Body of pancreas (tissue), 4 donors: ENCODE data around the gene NRL.

ENCODE experiments used
- CTCF ChIP-seq, 7 experiments: fragments of 450-650 bp in 4 of 7; fragments of 200-600 bp in 3 of 7; sonication (generic) in 3 of 7; IDR thresholded peaks; one replicate each; pipeline ENCODE4 v1.5.1; 2016 to 2019; ENCODE audit warnings: antibody characterized with exemption in 7 of 7
- POLR2A ChIP-seq, 3 donors: fragments of 450-650 bp; IDR thresholded peaks; one replicate each; pipeline ENCODE4 v1.6.1; 2016; ENCODE audit warnings: antibody characterized with exemption in 3 of 3, mild to moderate bottlenecking in 2 of 3

DNA sequence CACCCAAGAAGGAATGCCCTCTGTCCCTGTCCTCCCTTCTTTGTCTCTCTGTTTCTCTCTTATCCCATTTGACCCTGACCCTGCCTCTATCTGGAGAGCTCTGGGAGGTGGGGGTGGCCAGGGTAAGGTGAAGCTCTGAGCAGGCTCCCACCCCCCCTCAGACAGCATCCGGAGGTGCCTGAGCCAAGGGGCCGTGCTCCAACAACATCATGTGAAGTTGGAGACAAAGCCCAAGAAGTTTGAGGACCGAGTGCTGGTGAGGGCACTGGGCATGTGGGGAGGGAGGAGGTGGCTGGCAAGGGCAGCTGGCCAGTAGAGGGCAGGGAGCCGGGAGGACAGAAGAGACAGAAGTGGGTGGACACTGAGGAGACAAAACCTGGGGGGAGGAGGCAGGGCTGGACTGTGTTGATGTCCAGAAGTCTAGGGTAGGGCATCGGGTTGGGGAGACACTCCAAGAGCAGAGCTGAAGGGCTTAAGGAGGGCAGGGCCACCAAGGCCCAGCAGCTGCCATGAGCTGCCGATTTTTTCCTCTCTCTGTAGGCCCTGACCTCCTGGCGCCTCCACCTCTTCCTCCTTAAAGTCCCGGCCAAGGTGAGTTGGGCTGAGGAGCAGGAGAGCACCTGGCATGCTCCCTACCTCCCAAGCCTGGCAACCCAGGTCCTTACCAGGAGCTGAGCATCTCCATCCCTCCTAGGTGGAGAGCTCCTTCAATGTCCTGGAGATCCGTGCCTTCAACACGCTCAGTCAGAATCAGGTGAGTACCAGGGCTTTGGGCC lies 61.0 kb downstream of the NRL start:
- TF ChIP-seq POLR2A (IDR thresholded peaks at IDR 0.05) (no peak), CTCF (IDR thresholded peaks at IDR 0.05) (no peak)
